Measurements from ENCODE around the gene GALNT9.
"Not testable (repeated sequence)": the region's sequence is repeated elsewhere in the genome, so short reads cannot be mapped to it uniquely, and the experiment has no call there.

GALNT9 gene

GRCh38 chr12:132263451-132264049, 65.8 kb downstream of the GALNT9 start:
- no peak for DNase-seq

GRCh38 chr12:132263061-132263360, 66.4 kb downstream of the GALNT9 start:
- no peak for DNase-seq

GRCh38 chr12:132262256-132263060, 66.9 kb downstream of the GALNT9 start:
- no peak for DNase-seq

GRCh38 chr12:132261328-132262138, 67.9 kb downstream of the GALNT9 start:
- DNase-seq: no peak

- no peak for DNase-seq
Measured at GRCh38 chr12:132260721-132261120, 68.7 kb downstream of the GALNT9 start.

GRCh38 chr12:132259872-132260695, 69.3 kb downstream of the GALNT9 start:
- no peak for DNase-seq

GRCh38 chr12:132259364-132259871, 70.0 kb downstream of the GALNT9 start:
- DNase-seq: no peak

GRCh38 chr12:132258543-132258942, 70.8 kb downstream of the GALNT9 start:
- DNase-seq: no peak

- DNase-seq: no peak
Measured at GRCh38 chr12:132257955-132258490, 71.4 kb downstream of the GALNT9 start.

- no peak for DNase-seq
Measured at GRCh38 chr12:132257206-132257954, 72.0 kb downstream of the GALNT9 start.

GRCh38 chr12:132256646-132257045, 72.7 kb downstream of the GALNT9 start:
- no peak for DNase-seq

GRCh38 chr12:132255642-132256041, 73.7 kb downstream of the GALNT9 start:
- no peak for DNase-seq

GRCh38 chr12:132253698-132254480, 75.5 kb downstream of the GALNT9 start:
- no peak for DNase-seq

GRCh38 chr12:132252981-132253380, 76.4 kb downstream of the GALNT9 start:
- DNase-seq: not testable (repeated sequence)

- no peak for DNase-seq
Measured at GRCh38 chr12:132251741-132252490, 77.5 kb downstream of the GALNT9 start.

GRCh38 chr12:132251310-132251709, 78.1 kb downstream of the GALNT9 start:
- DNase-seq: no peak

GRCh38 chr12:132250707-132251106, 78.7 kb downstream of the GALNT9 start:
- DNase-seq: no peak

GRCh38 chr12:132249689-132250478, 79.5 kb downstream of the GALNT9 start:
- DNase-seq: no peak

All from OCI-M1 (cell line).